WTC11 (cell line): ENCODE measurements around the gene GOSR2.

Experiments
- ATF2 ChIP-seq: sonication (generic); formaldehyde crosslinking; IDR thresholded peaks from 2 replicates; pipeline ENCODE4 v1.8.1; 2022; ENCODE audit warnings: low read depth, missing genetic modification reagents, borderline replicate concordance
- CTCF ChIP-seq: fragments of 200-600 bp; IDR thresholded peaks from 2 replicates; pipeline ENCODE4 v1.8.0; 2022; ENCODE audit warnings: antibody characterized with exemption
- ESRRA ChIP-seq: sonication (generic); formaldehyde crosslinking; IDR thresholded peaks from 2 replicates; pipeline ENCODE4 v1.8.1; 2022; ENCODE audit warnings: mild to moderate bottlenecking, missing genetic modification reagents, borderline replicate concordance
- JUN ChIP-seq: sonication (generic); formaldehyde crosslinking; IDR thresholded peaks from 2 replicates; pipeline ENCODE4 v1.8.0; 2023; ENCODE audit warnings: mild to moderate bottlenecking, missing genetic modification reagents
- KAT7 ChIP-seq: sonication (generic); formaldehyde crosslinking; IDR thresholded peaks from 2 replicates; pipeline ENCODE4 v1.8.1; 2023; ENCODE audit warnings: missing genetic modification reagents, mild to moderate bottlenecking, borderline replicate concordance
- MAX ChIP-seq: sonication (generic); formaldehyde crosslinking; IDR thresholded peaks from 2 replicates; pipeline ENCODE4 v1.8.0; 2022; ENCODE audit warnings: mild to moderate bottlenecking, missing genetic modification reagents
- TCF7 ChIP-seq: sonication (generic); formaldehyde crosslinking; IDR thresholded peaks from 2 replicates; pipeline ENCODE4 v1.8.0; 2022; ENCODE audit warnings: mild to moderate bottlenecking, low read depth, missing genetic modification reagents, moderate library complexity
- USF1 ChIP-seq: sonication (generic); formaldehyde crosslinking; IDR thresholded peaks from 2 replicates; pipeline ENCODE4 v1.8.0; 2022; ENCODE audit warnings: mild to moderate bottlenecking, missing genetic modification reagents
- ZBTB21 ChIP-seq: sonication (generic); formaldehyde crosslinking; IDR thresholded peaks from 2 replicates; pipeline ENCODE4 v1.8.1; 2023; ENCODE audit warnings: mild to moderate bottlenecking, missing genetic modification reagents, borderline replicate concordance
- ZNF138 ChIP-seq: sonication (generic); formaldehyde crosslinking; conservative IDR thresholded peaks from 2 replicates; pipeline ENCODE4 v1.8.1; 2022; ENCODE audit warnings: mild to moderate bottlenecking, moderate library complexity, missing genetic modification reagents

- no peak for TF ChIP-seq MAX (CRISPR knock-in tag)
- no peak for TF ChIP-seq ATF2 (CRISPR knock-in tag)
- TF ChIP-seq CTCF, result no peak
- no peak for TF ChIP-seq ZBTB21 (CRISPR knock-in tag)
- TF ChIP-seq JUN (CRISPR knock-in tag), result no peak
- TF ChIP-seq TCF7, result no peak
- no peak for TF ChIP-seq KAT7 (CRISPR knock-in tag)
- no peak for TF ChIP-seq USF1 (CRISPR knock-in tag)
- TF ChIP-seq ZNF138 (CRISPR knock-in tag), result no peak
- TF ChIP-seq ESRRA (CRISPR knock-in tag), result no peak
Measured at GRCh38 chr17:46974086-46974485, 51.1 kb downstream of the GOSR2 start.
